MV-4-11 (cell line): ENCODE results near the gene ADAMTS17.

Experiments used
- DNase-seq: peaks from one replicate; lab custom pipeline; 2025; lab: John Stamatoyannopoulos, UW

ADAMTS17 gene

DNA sequence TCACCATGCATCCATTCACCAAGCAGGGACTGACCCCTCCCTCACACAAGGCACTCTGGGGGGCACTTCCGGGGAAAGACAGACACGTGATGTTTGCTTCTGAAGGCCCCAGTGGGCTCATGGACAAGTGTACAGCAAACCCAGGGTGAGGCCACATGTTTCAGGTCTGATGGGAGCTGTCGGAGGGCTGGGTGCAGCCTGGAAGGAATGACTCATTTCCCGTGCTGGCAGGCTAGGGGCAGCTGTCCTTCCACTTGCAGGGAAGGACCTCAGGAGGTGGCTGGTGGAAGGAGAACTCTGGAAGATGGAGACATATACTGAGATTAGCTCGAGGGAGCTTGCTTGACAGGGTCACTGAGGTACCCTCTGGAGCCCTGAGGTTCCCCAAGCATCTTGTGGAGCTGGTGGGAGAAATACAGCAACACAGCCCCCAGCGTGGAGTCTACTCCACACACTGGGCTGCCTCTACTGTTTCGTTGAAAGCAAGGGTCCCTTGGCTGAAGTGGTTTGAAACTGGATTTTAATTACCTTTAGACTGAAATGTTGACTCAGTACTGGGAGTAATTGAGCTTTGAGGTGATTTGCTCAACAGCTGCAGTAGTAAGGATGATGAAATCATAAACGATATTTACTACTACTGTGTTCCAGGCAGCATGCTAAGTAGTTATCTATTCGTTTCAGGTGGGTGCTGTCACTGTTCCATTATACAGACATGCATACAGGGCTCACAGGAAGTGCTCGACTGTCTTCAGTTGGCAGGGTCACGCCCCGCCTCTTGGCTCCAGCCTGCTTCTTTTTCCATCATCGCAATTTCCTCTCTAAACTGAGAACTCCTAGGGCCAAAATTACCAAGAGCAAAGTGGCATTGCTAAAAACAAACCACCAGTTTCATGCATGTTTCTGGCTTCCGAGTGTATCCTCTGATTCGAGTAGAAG is 230.4 kb downstream of the ADAMTS17 start:
- peak; percentile 85 for DNase-seq

DNA sequence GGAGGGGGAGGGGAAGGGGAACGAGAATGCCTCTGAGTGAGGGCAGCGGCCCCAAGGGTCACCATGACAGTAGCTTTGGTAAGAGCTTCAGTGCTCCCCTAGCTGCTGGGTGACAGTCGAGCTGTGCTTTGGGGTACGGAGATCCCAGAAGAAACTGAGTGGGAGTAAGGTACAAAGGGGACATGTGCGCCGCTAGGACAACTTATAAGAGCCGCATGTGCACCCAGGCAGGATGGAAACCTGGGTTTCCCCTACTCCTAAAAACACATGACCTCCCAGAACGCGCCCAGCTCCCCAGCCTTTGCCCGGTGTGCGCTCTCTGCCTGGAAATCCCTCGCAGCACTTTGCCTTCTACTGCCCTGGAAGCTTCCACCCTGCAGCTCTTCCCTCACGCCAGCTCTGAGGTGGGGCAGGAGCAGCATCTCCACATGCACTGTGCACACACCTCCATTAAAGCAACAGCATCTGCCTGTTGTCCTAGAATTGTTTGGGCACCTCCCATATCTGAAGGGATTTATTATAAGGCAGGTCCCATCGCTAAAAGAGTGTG is 232.2 kb downstream of the ADAMTS17 start:
- no peak for DNase-seq

DNA sequence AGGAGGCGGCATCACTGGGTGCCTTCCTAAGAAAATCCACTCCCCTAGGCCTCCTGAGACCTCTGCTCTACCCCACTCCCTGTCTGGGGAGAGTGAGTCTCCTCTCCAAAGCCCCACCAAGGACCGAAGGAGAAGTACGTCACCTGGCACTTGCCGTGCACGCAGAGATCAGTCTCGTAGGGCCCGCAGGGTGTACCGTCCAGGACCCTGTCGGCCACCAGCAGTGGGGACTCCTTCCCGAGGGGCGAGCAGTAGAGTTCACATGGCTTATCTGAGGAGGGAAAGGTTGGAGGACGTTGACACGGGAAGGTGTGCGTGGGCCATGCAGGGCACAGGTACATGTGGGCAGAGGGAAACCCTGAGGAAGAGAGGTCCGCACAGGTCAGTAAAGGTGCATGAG is 232.9 kb downstream of the ADAMTS17 start:
- no peak for DNase-seq

DNA sequence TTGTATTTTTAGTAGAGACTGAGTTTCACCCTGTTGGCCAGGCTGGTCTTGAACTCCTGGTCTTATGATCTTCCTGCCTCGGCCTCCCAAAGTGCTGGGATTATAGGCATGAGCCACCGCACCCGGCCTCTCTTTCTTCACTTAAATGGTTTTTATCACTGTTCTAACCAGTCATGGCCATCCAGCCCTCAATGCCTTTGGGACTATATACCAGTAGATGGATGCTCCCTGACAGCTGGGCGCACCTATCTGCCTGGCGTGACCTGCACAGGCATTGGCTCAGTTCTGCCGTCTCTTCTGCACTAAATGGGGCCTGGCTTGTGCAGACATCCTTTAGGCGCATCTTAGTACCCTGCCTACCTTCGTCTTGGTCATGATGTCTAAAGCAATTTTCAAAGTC is 233.4 kb downstream of the ADAMTS17 start:
- no peak for DNase-seq

DNA sequence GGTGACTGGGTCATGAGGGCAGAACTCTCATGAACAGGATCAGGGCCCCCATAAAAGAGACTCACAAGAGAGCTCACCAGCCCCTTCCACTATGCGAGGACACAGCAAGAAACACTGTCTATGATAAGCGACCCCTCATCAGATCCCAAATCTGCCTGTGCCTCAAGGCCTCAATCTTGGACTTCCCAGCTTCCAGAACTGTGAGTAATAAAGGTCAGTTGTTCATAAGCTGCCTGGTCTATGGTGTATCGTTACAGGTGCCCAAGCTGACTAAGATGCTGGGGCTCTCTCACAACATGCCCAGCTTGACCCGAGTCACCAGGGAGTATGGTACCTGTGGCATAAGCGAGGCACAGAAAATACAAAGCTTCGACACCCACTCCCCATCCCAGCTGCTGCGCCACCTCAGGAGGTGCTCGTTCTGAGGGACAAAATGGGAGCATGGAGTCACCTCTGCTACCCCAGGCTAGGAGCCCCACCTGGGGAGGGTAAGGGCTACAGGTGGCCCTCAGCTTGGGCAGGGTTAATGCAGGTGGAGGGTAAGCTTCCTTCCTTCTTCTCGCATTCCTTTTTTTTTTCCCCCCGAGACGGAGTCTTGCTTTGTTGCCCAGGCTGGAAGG is 234.1 kb downstream of the ADAMTS17 start:
- DNase-seq: no peak

DNA sequence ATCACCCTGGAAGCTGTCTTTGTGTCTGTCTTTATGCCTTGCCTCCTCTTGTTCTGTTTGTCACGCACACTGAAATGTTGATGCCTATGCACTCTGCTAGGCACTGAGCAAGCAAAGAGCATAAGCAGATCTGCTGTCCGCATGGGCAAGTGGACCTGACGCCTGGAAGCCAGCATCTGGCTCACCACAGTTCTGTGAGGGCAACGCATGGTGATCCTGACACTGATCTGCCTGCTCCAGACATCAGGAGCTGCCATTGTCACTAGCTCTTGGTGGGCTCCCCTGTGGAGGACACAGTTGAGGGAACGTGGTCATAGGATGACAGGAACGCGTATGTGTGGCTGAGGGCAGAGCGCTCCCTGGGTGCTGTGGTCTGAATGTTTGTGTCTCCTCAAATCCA is 234.6 kb downstream of the ADAMTS17 start:
- no peak for DNase-seq

DNA sequence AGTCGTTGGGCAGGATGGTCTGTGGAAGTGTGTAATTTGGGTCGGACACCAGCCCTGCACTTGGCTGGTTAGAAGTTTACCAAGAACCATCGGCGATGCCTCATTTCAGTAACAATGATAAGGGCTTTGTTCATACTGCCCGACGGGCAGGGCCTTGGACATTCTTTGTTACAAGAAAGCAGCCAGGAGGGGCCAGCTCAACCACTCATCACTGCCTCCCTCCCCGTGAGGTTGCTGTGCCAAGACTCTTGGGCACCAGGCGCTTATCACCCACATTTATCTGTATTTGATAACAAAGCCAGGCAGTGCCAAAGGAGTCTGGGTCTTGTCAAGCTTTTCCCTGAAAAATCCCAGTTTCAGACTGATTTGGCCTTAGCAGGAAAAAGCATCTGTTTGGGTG is 235.0 kb downstream of the ADAMTS17 start:
- no peak for DNase-seq

DNA sequence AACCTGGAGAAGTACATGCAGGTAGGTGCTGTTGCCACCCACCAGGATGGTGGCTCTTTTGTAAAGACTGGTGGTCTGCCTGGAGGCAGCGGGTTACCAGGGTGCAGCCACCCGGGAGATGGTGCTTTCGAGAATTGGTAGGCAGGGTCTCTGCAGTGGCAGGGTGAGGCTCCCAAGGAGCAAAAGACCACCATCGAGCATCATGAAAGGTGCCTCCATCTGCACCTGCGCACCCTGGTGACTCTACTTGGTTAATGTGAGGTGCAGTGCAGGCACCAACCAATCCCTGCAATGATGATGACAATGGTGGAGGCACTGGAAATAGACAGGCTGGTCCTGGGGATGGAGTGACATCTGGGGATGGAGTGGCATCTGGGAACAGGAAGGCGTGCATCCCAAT is 236.7 kb downstream of the ADAMTS17 start:
- DNase-seq: no peak

DNA sequence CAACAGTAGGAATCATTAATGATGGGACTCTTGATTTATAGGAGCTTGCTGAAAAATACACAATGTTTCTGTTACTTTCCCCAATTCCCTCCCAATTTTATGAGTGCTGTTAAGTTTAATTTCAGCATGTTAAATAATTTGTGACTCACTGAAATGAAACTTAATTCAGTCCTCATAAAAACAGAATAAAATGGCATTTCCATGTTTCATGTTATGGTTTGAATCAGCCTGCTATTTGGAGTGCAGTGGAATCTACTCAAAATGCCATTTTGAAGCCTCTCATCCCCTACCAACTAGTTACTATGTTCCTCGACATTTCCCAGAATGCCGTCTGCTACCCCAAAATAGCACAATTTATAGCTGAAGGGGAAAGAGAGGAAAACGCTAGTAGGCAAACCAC is 237.5 kb downstream of the ADAMTS17 start:
- DNase-seq: no peak

DNA sequence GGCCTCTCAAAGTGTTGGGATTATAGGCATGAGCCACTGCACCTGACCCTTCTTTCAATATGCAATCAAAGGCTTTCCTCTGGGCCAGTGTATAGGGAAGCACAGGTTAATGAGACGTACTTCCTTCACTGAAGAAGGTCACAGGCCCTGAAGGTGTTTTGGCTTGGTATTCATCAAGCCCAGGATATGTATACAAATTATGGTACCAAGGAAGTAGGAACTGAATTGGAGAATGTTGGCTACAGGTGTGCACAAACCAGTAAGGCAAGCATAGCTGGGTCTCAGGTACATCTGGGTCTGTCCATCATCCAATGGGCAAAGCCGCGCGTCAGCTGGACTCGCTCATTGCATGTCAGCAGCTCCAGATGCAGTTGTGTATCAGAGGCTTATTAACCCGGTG is 237.9 kb downstream of the ADAMTS17 start:
- DNase-seq: no peak

DNA sequence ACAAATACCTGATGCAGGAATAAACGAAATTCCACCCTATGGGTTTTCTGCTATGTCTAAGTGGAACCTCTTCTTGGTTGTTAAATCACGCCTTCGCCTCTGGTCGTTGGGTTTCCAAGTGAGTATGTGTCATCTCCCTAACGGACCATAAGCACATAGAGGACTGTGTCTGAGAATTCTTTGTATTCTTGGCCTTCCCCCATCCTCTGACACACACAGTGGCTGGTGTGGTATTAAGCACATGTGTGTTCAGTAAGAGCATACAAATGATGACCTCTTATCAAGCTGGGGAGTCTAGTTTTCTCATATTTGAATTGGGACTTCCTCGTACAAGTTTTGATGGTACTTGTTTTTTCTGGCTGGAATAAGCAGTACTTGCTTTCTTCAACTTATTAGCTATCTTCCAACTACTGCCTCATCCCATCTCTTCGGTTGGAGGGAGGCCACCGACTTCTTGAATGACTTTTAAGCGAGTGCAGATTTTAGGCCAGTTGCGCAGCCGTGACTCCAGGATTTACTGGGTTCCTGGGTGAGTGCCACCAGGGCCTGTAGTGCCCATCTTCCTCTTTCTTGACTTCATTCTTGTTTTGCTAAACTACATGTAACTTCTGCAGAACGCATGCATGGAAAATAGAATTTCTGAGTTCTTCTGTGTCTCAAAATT is 240.2 kb downstream of the ADAMTS17 start:
- DNase-seq: peak; percentile 29

DNA sequence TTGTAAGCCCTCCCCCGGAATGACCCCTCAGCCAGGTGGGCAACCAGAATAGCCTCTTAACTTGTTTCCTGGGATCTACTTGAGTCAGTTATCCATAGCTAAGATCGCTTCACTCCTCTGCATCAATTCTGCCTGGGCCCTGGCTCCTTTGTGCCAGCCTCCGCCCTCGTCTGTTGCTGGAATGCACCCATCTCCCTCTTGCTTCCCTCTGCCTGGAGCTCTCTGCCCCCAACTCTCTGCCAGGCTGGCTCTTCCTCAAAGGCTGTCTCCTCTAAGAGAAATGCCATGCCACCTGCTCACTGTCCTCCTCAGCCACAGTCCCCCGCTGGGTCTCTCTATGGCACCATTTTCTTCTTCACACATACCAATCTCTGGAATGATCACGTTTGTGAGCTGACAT is 240.8 kb downstream of the ADAMTS17 start:
- no peak for DNase-seq

DNA sequence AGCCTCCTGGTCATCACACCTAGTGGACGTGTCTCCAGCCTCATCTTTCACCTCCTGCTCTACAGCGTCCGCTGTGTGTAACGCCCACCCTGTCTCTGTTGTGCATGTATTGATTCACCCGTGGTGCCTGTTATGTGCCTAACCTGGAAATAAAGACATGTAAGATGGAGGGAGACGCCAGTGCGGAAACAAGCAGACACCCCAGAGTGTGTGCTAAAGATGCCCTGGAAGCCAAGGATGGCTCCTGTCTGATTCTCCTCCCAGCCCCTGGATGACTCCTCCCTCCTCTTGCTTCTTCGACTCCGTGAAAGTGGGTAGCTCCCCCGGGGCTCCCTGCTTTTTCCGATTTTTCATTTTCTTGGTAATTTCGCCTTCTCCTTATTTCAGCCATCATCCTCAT is 241.8 kb downstream of the ADAMTS17 start:
- no peak for DNase-seq

DNA sequence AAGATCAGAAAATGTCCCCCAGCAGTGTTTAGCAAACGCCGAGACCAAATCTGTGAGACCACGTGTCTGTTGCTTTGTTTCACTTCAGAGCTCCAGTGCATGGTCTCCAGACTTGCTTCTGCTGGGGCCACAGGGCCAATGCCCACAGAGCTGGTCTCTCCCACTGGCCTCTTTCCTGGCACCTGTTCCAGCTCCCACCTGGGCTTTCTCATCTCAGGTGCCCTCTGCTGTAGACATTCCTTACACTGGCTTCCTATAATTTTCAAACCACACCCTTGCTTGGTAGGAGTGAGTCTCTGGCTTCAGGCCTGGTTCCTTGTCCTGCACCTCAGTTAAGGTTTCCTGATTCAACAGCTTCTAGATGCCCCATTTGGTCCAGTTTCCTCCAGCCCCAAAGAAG is 243.1 kb downstream of the ADAMTS17 start:
- DNase-seq: no peak

DNA sequence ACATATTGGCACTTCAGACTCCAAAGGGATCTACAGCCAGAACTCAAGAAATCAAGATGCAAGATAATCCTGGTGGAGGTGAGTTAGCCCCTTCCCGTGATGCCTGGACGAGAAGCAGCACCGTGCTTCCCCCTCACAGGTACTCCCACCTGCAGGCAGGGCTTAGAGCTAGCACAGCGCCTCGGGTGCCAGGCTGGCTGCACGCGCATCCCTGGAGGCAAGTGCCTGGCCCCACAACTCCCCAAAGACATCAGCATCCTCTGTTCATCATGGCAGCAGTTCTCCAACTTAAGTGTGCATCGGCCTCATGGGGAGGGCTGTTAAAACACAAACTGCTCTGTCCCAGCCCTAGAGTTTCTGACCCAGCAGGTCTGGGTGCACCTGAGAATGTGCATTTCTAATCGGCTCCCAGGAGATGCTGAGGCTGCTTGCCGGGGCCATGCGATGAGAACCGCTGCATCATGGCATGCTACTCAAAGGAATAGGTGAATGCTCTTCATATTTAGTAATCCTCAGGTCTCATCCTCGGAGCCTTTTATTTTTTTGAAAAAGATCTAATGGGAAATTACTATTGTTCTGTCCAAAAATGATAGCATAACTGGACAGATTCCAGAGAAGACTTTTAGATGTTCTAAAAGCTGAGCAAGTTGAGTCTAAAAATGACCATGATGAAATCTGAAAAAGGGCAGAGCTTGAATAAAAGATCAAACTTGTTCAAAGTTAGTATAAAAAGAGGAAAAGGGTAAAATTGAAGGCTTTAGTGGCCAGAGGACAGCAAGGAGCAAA is 244.2 kb downstream of the ADAMTS17 start:
- no peak for DNase-seq

DNA sequence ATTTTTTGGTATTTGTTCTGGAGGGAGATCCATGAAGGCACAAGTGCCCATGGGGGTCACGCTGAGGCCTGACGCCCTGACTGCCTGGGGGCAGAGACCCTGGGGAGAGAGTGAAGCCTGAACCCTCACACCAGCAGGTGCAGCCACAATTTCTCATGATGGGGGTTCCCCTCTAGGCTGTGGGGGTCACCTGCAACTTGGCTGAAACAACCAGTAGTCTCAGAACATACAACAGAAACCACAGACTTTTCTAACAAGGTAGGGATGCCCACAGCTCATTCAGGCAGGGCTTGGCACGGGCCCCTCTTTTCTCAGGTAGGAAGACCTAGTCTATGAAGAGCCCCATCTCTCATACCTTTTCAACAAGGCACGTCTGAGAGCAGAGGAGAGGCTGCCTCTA is 245.1 kb downstream of the ADAMTS17 start:
- no peak for DNase-seq

DNA sequence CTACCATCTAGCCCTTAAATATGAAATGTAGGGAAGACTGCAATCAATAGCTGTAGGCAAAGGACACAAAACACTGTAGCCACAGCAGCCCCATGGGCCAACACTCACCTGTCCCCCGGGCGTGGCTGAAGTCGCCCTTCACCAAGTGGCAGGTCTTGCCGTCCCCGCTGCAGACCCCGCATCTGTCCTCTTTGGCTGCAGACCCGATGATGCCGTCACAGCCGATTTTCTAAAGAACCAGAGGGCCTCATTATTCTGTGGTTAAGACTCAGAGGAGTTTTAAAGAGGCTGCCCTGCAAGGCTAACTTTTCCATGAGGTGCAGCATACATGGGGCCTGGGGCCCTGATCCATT is 245.6 kb downstream of the ADAMTS17 start:
- DNase-seq: no peak

DNA sequence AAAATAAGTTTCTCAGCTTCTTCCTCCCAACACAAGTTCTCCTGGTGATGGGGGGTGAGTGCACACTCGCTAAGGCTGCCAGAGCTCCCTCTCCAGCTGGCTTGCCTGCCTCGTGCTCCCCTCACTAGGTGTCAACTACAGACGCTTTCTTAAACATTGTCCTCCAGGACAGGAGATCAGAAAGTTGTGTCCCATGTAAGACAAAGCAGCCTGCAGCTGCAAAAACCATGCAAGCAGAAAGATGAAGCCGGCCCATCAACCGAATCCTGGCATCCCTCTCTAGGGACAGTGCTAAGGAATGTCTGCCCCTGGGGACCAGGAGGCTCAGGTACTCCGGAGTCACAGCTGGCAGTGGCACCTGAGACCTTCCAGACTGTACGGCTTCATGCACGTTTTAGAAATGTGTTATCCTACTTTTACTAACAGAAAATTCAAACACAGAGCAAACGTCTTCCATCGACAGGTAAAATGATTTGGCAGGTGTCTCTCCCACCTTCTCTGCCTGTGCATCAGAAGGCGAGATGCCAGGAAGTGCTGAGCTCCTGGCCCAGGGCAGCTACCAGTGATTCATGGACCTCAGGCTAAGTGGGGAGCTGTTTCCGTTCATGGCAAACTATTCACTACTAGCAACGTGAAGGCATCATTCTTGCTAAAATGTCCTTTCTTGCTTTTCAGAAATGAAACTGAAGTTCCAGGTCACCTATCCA is 246.1 kb downstream of the ADAMTS17 start:
- DNase-seq: no peak

DNA sequence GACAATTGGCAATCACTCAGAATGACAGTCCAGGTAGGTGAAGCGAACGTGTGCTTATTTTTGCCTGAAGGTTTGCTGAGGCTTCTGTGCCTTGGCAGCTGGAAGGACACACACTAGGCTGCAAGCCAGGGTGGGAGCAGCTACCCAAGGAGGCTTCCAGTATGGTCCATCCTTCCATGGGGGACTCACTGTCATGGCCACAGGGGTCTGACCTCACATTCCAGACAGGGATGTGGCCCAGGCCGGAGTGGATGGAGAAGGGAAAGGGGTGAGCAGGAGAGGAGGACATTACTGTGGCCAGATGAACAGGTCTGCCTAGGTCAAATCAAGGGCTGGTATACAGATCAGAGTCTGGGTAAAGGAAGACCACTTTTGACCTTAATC is 247.7 kb downstream of the ADAMTS17 start:
- DNase-seq: no peak

DNA sequence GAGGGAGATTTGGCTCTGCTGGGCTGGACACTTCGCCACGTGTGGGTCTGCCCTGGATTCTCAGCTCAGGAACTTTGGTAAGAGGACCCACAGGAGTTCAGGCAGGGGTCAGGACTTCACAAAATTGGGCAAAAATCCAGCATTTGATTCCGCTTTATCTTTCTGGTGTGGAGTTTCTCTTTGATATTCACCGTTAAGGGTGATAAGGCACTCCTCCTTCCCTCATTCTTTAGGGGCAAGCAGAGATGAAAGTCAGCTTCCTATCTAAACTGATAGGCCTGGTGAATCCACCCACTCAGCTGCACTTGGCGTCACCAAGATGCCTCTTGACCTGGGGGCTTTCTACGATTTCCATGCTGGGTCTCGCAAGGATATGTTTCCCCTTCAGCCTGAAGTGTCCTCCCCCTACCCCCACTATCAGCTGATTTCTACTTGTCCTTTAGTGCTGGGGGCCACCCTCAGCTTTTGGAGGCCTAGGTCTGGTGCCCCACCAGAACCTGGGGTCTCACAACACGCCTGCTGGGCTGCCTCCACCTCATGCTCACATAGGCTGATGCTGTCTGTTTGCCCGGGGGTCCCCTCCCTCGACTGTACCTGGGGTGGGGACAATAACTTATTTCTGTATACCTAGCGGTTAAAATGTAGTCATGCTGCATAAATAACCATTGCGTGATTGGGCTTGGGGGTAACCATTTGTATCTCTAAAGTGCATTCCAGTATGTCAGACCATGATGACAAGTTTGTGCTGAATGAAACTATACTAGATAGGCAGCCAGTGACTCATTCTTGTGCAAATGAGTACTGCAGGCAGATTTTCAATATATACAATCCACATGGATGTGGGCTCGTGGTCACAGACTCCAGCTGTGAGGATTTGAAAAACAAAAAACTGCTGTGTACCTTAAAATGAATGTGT is 248.3 kb downstream of the ADAMTS17 start:
- no peak for DNase-seq
